Left ventricle myocardium inferior (tissue), 1 donor: ENCODE results near the gene SPTSSA. TPM values are rescaled to one million over a fixed set of nuclear protein-coding genes. Genes with fewer than 3 reads are reported as not detected.
A peak's percentile ranks its signal among the peaks of the same experiment; 100 is the strongest.

ENCODE experiments used
- DNase-seq: peaks from one replicate; pipeline ENCODE4 v3.0.0-alpha.2; 2020
- H3K27ac ChIP-seq: fragments of 200-600 bp; replicated peaks from 2 replicates; pipeline ENCODE4 v1.8.0; 2021
- H3K27me3 ChIP-seq: fragments of 200-600 bp; 2 replicates; pipeline ENCODE4 v1.8.0; 2021; ENCODE audit warnings: low read depth
- H3K36me3 ChIP-seq: fragments of 200-600 bp; 2 replicates; pipeline ENCODE4 v1.8.0; 2021
- H3K4me1 ChIP-seq: fragments of 200-600 bp; 2 replicates; pipeline ENCODE4 v1.8.0; 2021
- H3K4me3 ChIP-seq: fragments of 200-600 bp; 2 replicates; pipeline ENCODE4 v1.8.0; 2021; ENCODE audit warnings: mild to moderate bottlenecking, moderate library complexity
- H3K9me3 ChIP-seq: fragments of 200-600 bp; replicated peaks from 2 replicates; pipeline ENCODE4 v1.8.0; 2021
- CTCF ChIP-seq: fragments of 200-600 bp; IDR thresholded peaks from 2 replicates; pipeline ENCODE4 v1.8.0; 2021; ENCODE audit warnings: antibody characterized with exemption, mild to moderate bottlenecking, borderline replicate concordance
- intact Hi-C: fragments of 100-400 bp; cut with micrococcal nuclease; formaldehyde crosslinking; loops from one replicate; pipeline ENCODE4 v1.11.0; 2022
- total RNA-seq: library from RNA; stranded (reverse); fragmentation: NEBNext Ultra II Directional; extraction: Animal tissue kit (Norgen Biotek cat#: 25700); gene quantifications from one replicate; pipeline ENCODE4 v1.2.1, GENCODE V29; 2021
- donor health status: DM: no; HTN: yes; CAD: no; lungs with severe emphysema.

Gene SPTSSA
- total RNA-seq, 1 donor from 2014 or later = 13.5 TPM

GRCh38 chr14:34465069-34465859, 3.2 kb upstream of the SPTSSA start:
- H3K27ac ChIP-seq = no peak overlapping the region

DNA sequence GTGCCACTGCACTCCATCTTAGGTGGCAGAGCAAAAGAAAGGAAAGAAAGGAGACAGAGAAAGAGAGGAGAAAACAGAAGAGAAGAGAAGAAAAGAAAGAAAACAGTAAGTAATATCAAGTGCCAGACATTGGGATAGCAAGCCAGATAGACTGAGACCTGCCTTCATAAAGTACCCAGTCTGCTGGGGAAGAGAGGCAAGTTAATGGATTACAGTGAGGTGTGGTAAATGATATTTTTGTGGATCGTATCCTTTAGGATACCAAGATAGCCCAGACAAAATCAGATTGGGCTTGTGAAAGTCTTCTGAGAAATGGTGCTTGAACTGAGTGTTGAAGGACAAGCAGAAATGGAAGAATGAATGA, 1.5 kb upstream of the SPTSSA start:
- Histone ChIP-seq H3K36me3 (no peaks in the 10 kb centered on the region), H3K27ac (no peak overlapping the region), H3K4me1 (peaks cover 23% of the 10 kb centered on the region), H3K9me3 (no peaks in the 10 kb centered on the region), H3K27me3 (no peaks in the 10 kb centered on the region), H3K4me3 (no peak overlapping the region)
- no peak for DNase-seq
- intact Hi-C loops = no loop called here
- no peak for TF ChIP-seq CTCF

More at GRCh38 chr14:34465069-34465859, 3.2 kb upstream of the SPTSSA start:
- H3K9me3 ChIP-seq = no peaks in the 10 kb centered on the region
- peaks cover 15% of the 10 kb centered on the region for H3K4me1 ChIP-seq
- no peaks in the 10 kb centered on the region for H3K27me3 ChIP-seq
- no peak for DNase-seq
- H3K36me3 ChIP-seq = no peaks in the 10 kb centered on the region
- intact Hi-C loops = no loop called here
- no peak for TF ChIP-seq CTCF
- H3K4me3 ChIP-seq = no peak overlapping the region

DNA sequence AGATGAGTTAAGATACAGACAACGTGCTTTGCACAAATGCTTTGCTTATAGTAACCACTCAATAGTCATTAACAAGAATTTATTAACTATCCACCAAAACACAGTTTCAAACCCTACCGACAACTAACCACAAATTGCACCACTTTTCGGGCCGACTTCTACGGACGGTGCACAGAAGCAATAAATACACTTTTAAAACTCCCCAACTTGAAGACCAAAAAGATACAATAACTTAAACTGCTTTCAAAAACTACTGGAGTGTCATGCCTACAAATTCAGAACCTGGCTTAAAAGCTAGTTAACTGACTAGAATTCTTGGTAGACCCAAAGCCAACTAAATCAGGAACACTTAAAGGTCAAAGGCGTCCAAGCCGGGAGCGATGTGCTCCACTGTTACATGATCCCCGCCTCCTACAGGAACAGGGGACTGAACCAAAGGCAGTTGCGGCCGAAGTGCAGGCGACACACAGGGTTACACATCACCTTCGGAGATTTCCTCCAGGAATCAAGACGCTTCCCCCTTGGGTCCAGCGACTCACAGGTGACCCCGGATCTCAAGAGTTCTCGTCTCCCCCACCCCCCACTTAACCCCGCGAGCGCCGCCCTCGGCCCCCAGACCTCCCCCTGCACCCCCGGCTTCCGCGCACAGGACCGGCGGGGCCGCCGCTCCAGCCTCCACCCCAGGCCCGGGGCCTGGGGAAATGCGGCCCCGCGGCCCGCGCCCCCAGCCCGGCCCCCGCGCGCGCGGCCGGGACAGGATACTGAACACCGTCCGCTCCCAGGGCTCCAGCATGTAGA, 507 bp downstream of the SPTSSA start:
- intact Hi-C loops = no loop called here
- TF ChIP-seq CTCF = peak; percentile 10

DNA sequence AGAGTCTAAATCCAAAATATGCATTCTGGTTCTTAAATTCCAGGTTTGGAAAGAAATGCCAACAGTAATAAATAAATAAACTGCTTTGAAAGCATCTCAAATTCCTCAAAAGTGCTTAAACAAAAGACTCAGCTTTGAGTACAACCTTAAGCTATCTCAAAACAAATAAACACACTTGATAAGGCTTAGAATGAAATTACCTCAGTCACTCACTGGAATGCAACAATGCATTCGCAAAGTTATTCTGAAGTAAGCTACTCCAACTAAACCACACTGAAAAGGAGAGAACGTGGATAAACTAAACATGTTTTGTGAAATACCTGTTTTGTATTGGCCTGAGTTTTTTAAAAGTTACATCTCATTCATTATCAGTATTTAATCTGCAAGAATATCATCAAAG, 1.2 kb downstream of the SPTSSA start:
- H3K27ac ChIP-seq = peak overlapping the region; percentile 94
- TF ChIP-seq CTCF = no peak
- peaks cover 8% of the 10 kb centered on the region for H3K36me3 ChIP-seq
- H3K4me1 ChIP-seq = peaks cover 23% of the 10 kb centered on the region
- no peak for DNase-seq
- peak overlapping the region; percentile 80 for H3K4me3 ChIP-seq
- H3K9me3 ChIP-seq = no peaks in the 10 kb centered on the region
- intact Hi-C loops = no loop called here
- no peaks in the 10 kb centered on the region for H3K27me3 ChIP-seq

More for the DNA sequence above, 507 bp downstream of the SPTSSA start:
- Histone ChIP-seq H3K36me3 (peaks cover under 1% of the 10 kb centered on the region), H3K27me3 (no peaks in the 10 kb centered on the region), H3K27ac (peak overlapping the region; percentile 94), H3K9me3 (no peaks in the 10 kb centered on the region), H3K4me3 (peak overlapping the region; percentile 80), H3K4me1 (peaks cover 23% of the 10 kb centered on the region)
- peak; percentile 47 for DNase-seq

DNA sequence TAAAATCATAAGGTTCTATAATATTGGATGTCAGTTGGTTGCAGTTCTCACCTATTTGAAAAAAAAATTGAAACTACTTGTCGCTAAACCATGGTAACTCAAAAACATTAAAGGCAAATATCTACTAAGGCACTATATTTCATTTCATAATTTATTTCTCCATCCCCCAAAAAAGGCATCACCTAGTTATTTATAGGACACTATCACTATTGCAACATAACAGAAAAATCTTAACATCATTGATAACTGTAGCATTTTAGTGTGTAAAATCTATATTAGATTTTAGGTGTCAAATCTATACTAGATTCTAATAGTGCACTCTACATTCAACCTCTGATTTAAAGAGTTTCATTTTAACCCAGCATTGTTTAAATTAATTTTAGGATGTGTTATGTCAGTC, 1.7 kb downstream of the SPTSSA start:
- Histone ChIP-seq H3K4me1 (peaks cover 23% of the 10 kb centered on the region), H3K27ac (no peak overlapping the region), H3K27me3 (no peaks in the 10 kb centered on the region), H3K4me3 (peak overlapping the region; percentile 80), H3K9me3 (no peaks in the 10 kb centered on the region), H3K36me3 (peaks cover 13% of the 10 kb centered on the region)
- intact Hi-C loops = no loop called here
- TF ChIP-seq CTCF = no peak
- DNase-seq = no peak
